B cell (primary cell): ENCODE measurements around the gene PAK2. TPM values are rescaled to one million over a fixed set of nuclear protein-coding genes. Genes with fewer than 3 reads are reported as not detected.

Experiments
- ATAC-seq: fragments of 200-7000 bp; cut with Tn5 transposase; one replicate; pipeline ENCODE4 v1.10.0; 2021; ENCODE audit warnings: low read depth, mild to moderate bottlenecking, moderate number of reproducible peaks, moderate library complexity
- CTCF ChIA-PET: fragments of 350-600 bp; sonication (Branson Sonifier 250); formaldehyde crosslinking; loops from one replicate; lab custom pipeline; 2021; ENCODE audit warnings: antibody characterized with exemption, inconsistent platforms; lab: Charles Lee
- POLR2A ChIA-PET: fragments of 350-600 bp; sonication (Branson Sonifier 250); formaldehyde crosslinking; loops from one replicate; lab custom pipeline; 2021; ENCODE audit warnings: antibody characterized with exemption; lab: Charles Lee
- DNase-seq: peaks from one replicate; pipeline ENCODE4 v3.0.0; 2013
- H2AFZ ChIP-seq: 2 replicates; pipeline ENCODE4 v1.6.1; 2012; ENCODE audit warnings: mild to moderate bottlenecking, low read depth, low read length; ENCODE audit not compliant: insufficient read depth, poor library complexity, severe bottlenecking
- H3K27ac ChIP-seq, 2 donors: 1 replicate in 1 of 2; 2 replicates in 1 of 2; pipeline ENCODE4 v1.5.1; 2012 to 2013; ENCODE audit warnings: low read length in 2 of 2, mild to moderate bottlenecking in 2 of 2, moderate library complexity in 1 of 2
- H3K27me3 ChIP-seq, 4 experiments: fragments of 200-600 bp in 1 of 4; sonication (generic) in 1 of 4; replicated peaks in 1 of 4; 1 replicate in 2 of 4; 2 replicates in 2 of 4; pipeline versions ENCODE4 v1.6.1 to v1.7.0; 2013 to 2016; ENCODE audit warnings: low read length in 3 of 4, mild to moderate bottlenecking in 2 of 4, mixed read lengths in 1 of 4, moderate library complexity in 1 of 4; ENCODE audit not compliant: insufficient read depth in 4 of 4, control insufficient read depth in 3 of 4; ENCODE audit errors: control extremely low read depth in 1 of 4
- H3K36me3 ChIP-seq, 2 experiments: replicated peaks in 1 of 2; 1 replicate in 1 of 2; 2 replicates in 1 of 2; pipeline versions ENCODE4 v1.6.1 to v1.7.1; 2013; ENCODE audit warnings: low read length in 1 of 2; ENCODE audit not compliant: insufficient read depth in 2 of 2, control insufficient read depth in 1 of 2; ENCODE audit errors: control extremely low read depth in 1 of 2, extremely low read depth in 1 of 2
- H3K4me1 ChIP-seq, 2 donors: fragments of 200-600 bp in 1 of 2; sonication (generic) in 1 of 2; 1 replicate in 1 of 2; 2 replicates in 1 of 2; pipeline versions ENCODE4 v1.5.1 to v1.6.1; 2013 to 2017; ENCODE audit warnings: low read length in 2 of 2; ENCODE audit not compliant: control insufficient read depth in 2 of 2, insufficient read depth in 2 of 2
- H3K4me2 ChIP-seq: replicated peaks from 2 replicates; pipeline ENCODE3; 2012; ENCODE audit warnings: mild to moderate bottlenecking, low read depth, low read length; ENCODE audit not compliant: poor library complexity, severe bottlenecking
- H3K4me3 ChIP-seq, 5 experiments: fragments of 200-600 bp in 1 of 5; sonication (generic) in 1 of 5; 1 replicate in 3 of 5; 2 replicates in 2 of 5; pipeline versions ENCODE4 v1.5.1 to v1.7.0; 2011 to 2016; ENCODE audit warnings: low read length in 4 of 5, mild to moderate bottlenecking in 4 of 5, low read depth in 2 of 5, control low read depth in 1 of 5, moderate library complexity in 1 of 5; ENCODE audit not compliant: insufficient read depth in 1 of 5; ENCODE audit errors: control extremely low read depth in 1 of 5, extremely low read depth in 1 of 5
- H3K79me2 ChIP-seq: fragments of 200-600 bp; sonication (generic); one replicate; pipeline ENCODE4 v1.6.0; 2016; ENCODE audit warnings: low read length; ENCODE audit not compliant: control insufficient read depth, insufficient read depth
- H3K9ac ChIP-seq: fragments of 200-600 bp; sonication (generic); 2 replicates; pipeline ENCODE4 v1.6.1; 2017; ENCODE audit warnings: mild to moderate bottlenecking, low read length, moderate library complexity
- H3K9me3 ChIP-seq, 3 donors: one replicate each; pipeline versions ENCODE4 v1.6.1 to v1.7.1; 2013; ENCODE audit warnings: low read length in 2 of 3; ENCODE audit not compliant: control insufficient read depth in 2 of 3, insufficient read depth in 1 of 3; ENCODE audit errors: control extremely low read depth in 1 of 3
- H4K20me1 ChIP-seq: 2 replicates; pipeline ENCODE4 v1.6.0; 2012; ENCODE audit warnings: mild to moderate bottlenecking, low read length; ENCODE audit not compliant: insufficient read depth, control insufficient read depth, poor library complexity, severe bottlenecking
- H3K27ac Mint-ChIP-seq: one replicate; pipeline ENCODE4 v1.8.0; 2021; ENCODE audit warnings: mixed read lengths
- H3K27me3 Mint-ChIP-seq: one replicate; pipeline ENCODE4 v1.8.0; 2021; ENCODE audit warnings: mixed read lengths
- H3K4me1 Mint-ChIP-seq: one replicate; pipeline ENCODE4 v1.8.0; 2021; ENCODE audit warnings: mixed read lengths
- H3K4me3 Mint-ChIP-seq: one replicate; pipeline ENCODE4 v1.8.0; 2021; ENCODE audit warnings: mixed read lengths
- H3K9me3 Mint-ChIP-seq: one replicate; pipeline ENCODE4 v1.8.0; 2022; ENCODE audit warnings: mixed read lengths; ENCODE audit not compliant: insufficient read depth
- EZH2 ChIP-seq: IDR thresholded peaks from 2 replicates; pipeline ENCODE4 v1.6.1; 2012; ENCODE audit warnings: borderline replicate concordance, low read depth, mild to moderate bottlenecking, moderate library complexity, low read length; ENCODE audit not compliant: insufficient read depth, poor library complexity, severe bottlenecking
- WGBS: methylation state at CpG from one replicate; pipeline ENCODE4 v1.1.5; 2013; ENCODE audit warnings: missing lambda C conversion rate; ENCODE audit not compliant: insufficient coverage; 5-methylcytosine and 5-hydroxymethylcytosine counted together
- intact Hi-C: fragments of 100-400 bp; cut with micrococcal nuclease; formaldehyde crosslinking; loops from one replicate; pipeline ENCODE4 v1.10.0; 2022
- polyA plus RNA-seq: library from polyadenylated mRNA; depleted of rRNA; stranded (reverse); fragments of >200 nt; gene quantifications from 2 replicates; pipeline ENCODE4 v1.2.3, GENCODE V29; 2012
- total RNA-seq, 2 donors: library from RNA; stranded (reverse); fragments of 120-200 nt in 1 of 2; gene quantifications; 1 replicate in 1 of 2; 2 replicates in 1 of 2; pipeline versions ENCODE4 v1.2.3 to v1.2.4, GENCODE V29; 2013 to 2022
- TF ChIP-seq, protein P1 (sequence below): fragments of 200-600 bp; IDR thresholded peaks from one replicate; pipeline ENCODE4 v1.8.0; 2022; ENCODE audit warnings: antibody characterized with exemption, mild to moderate bottlenecking

Gene PAK2
- total and polyA plus RNA-seq, 2 donors (not counting 1 experiment from before 2014, with no cell fraction given), result 16.4 to 81.7 TPM

DNA sequence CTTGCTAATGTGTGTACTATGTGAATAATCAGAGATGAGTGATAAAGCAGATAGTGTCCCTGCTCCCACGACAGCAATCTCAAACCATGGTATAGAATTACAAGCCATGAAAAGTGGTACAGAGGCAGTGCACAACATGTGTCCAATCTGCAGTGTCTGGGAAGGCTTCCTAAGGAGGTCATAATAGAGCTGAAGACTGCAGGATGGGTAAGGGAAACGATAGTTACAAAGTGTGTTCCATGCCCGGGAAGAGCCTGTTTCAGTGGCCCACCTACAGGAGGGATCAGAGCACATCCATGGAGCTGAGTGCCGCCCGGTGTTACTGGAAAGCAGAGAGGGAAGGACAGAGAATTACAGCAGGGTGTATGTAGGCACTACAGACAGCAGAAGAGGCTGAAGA lies 48.9 kb downstream of the PAK2 start:
- Histone ChIP-seq H3K4me3 (no peak overlapping the region), H3K9ac (no peak overlapping the region), H3K4me2 (no peak overlapping the region), H2AFZ (no peak overlapping the region), H3K9me3 (peaks cover 0 to 13% (median 1%) of the 10 kb centered on the region in 3 donors), H3K79me2 (peaks cover 90% of the 10 kb centered on the region), H4K20me1 (peaks cover 84% of the 10 kb centered on the region), H3K27me3 (no peaks in the 10 kb centered on the region), H3K27ac (no peak overlapping the region), H3K4me1 (no peaks in the 10 kb centered on the region), H3K36me3 (peaks cover 19 to 48% of the 10 kb centered on the region in 2 experiments)
- ATAC-seq (no peak), DNase-seq (no peak)
- H3K4me3 Mint-ChIP-seq, result no peak overlapping the region
- no peak overlapping the region for H3K27ac Mint-ChIP-seq
- H3K9me3 Mint-ChIP-seq, result no peaks in the 10 kb centered on the region
- CTCF ChIA-PET, result no interaction called here
- WGBS, result 100% methylated on average over 3 of the region's 5 CpGs
- no peaks in the 10 kb centered on the region for H3K27me3 Mint-ChIP-seq
- H3K4me1 Mint-ChIP-seq, result peaks cover 12% of the 10 kb centered on the region
- intact Hi-C loops, result no loop called here
- TF ChIP-seq EZH2, result no peak
- TF ChIP-seq, protein P1, sequence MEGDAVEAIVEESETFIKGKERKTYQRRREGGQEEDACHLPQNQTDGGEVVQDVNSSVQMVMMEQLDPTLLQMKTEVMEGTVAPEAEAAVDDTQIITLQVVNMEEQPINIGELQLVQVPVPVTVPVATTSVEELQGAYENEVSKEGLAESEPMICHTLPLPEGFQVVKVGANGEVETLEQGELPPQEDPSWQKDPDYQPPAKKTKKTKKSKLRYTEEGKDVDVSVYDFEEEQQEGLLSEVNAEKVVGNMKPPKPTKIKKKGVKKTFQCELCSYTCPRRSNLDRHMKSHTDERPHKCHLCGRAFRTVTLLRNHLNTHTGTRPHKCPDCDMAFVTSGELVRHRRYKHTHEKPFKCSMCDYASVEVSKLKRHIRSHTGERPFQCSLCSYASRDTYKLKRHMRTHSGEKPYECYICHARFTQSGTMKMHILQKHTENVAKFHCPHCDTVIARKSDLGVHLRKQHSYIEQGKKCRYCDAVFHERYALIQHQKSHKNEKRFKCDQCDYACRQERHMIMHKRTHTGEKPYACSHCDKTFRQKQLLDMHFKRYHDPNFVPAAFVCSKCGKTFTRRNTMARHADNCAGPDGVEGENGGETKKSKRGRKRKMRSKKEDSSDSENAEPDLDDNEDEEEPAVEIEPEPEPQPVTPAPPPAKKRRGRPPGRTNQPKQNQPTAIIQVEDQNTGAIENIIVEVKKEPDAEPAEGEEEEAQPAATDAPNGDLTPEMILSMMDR, result no peak
- POLR2A ChIA-PET, result no interaction called here

DNA sequence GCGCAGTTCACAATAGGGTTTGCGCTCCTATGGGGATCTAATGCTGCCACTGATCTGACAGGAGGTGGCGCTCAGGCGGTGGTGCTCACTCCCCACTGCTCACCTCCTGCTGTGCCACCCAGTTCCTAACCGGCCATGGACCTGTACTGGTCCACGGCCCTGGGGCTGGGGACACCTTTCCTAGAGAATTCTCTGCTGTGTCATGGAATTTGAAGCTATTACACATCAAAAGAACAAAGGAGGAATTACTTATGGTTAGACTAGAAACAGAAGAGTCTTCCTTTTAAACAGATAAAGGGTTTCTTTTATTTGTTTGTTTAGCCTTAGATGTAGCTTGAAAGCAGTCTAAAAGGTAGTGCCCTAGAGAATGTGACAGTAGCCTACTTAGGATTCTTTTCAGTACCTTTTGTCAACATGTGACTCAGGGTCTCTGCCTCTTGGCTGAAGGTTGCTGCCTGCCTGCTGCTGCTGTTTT lies 50.3 kb downstream of the PAK2 start:
- DNase-seq, result no peak
- Histone ChIP-seq H3K27me3 (no peaks in the 10 kb centered on the region), H3K79me2 (peaks cover 97% of the 10 kb centered on the region), H3K36me3 (peaks cover 21 to 51% of the 10 kb centered on the region in 2 experiments), H3K9ac (no peak overlapping the region), H3K4me1 (no peaks in the 10 kb centered on the region), H4K20me1 (peaks cover 86% of the 10 kb centered on the region), H3K9me3 (peaks cover 0 to 13% (median 1%) of the 10 kb centered on the region in 3 donors), H2AFZ (no peak overlapping the region), H3K4me2 (no peak overlapping the region), H3K4me3 (no peak overlapping the region), H3K27ac (no peak overlapping the region)
- no peaks in the 10 kb centered on the region for H3K27me3 Mint-ChIP-seq
- ATAC-seq, result no peak
- peaks cover 12% of the 10 kb centered on the region for H3K4me1 Mint-ChIP-seq
- no peak overlapping the region for H3K27ac Mint-ChIP-seq
- H3K4me3 Mint-ChIP-seq, result no peak overlapping the region
- 98% methylated on average over 4 of the region's 6 CpGs for WGBS
- intact Hi-C loops, result no loop called here
- TF ChIP-seq, protein P1, result no peak
- no peak for TF ChIP-seq EZH2
- POLR2A ChIA-PET, result no interaction called here
- no peaks in the 10 kb centered on the region for H3K9me3 Mint-ChIP-seq
- CTCF ChIA-PET, result no interaction called here
